Measurements from ENCODE around the gene R3HDM2. TPM values are rescaled to one million over a fixed set of nuclear protein-coding genes. Genes with fewer than 3 reads are reported as not detected.

The R3HDM2 gene
- total and polyA plus RNA-seq, 2 of the 13 experiments (the other 11 are each of a cell fraction or from before 2014, with no cell fraction given): 11.1 to 23.5 TPM

GRCh38 chr12:57452937-57453509 lies 22.2 kb upstream of the R3HDM2 start (continued):
- TF ChIP-seq NR2F6 (IDR thresholded peaks at IDR 0.05) (no peak), NR2F6 (CRISPR knock-in tag; IDR thresholded peaks at IDR 0.05) (0 out of 2 replicates have a peak, but pooled peaks have one; percentile 29), ZNF546 (CRISPR knock-in tag; conservative IDR thresholded peaks at IDR 0.05) (no peak), TSC22D2 (CRISPR knock-in tag; IDR thresholded peaks at IDR 0.05; ENCODE audit: borderline replicate concordance) (0 out of 2 replicates have a peak, but pooled peaks have one; percentile 31), SALL1 (CRISPR knock-in tag; IDR thresholded peaks at IDR 0.05) (peak; percentile 52; the same call in 1 of the 2 replicates), ONECUT2 (CRISPR knock-in tag; IDR thresholded peaks at IDR 0.05) (no peak), ELF3 (CRISPR knock-in tag; IDR thresholded peaks at IDR 0.05) (0 out of 2 replicates have a peak, but pooled peaks have one; percentile 19), MIXL1 (CRISPR knock-in tag; IDR thresholded peaks at IDR 0.05) (peak; percentile 55), LRRFIP1 (CRISPR knock-in tag; conservative IDR thresholded peaks at IDR 0.05) (no peak), HOXD1 (CRISPR knock-in tag; IDR thresholded peaks at IDR 0.05) (no peak), TRIM24 (CRISPR knock-in tag; IDR thresholded peaks at IDR 0.05) (no peak), ZNF451 (CRISPR knock-in tag; IDR thresholded peaks at IDR 0.05) (0 out of 2 replicates have a peak, but pooled peaks have one; percentile 17), REXO4 (CRISPR knock-in tag; IDR thresholded peaks at IDR 0.05; ENCODE audit: borderline replicate concordance) (no peak), TEAD3 (CRISPR knock-in tag; optimal IDR thresholded peaks at IDR 0.05; ENCODE audit: borderline replicate concordance) (peak; percentile 40), ZNF567 (CRISPR knock-in tag; IDR thresholded peaks at IDR 0.05; ENCODE audit: borderline replicate concordance) (peak; percentile 27; the same call in 1 of the 2 replicates), ZNF619 (CRISPR knock-in tag; IDR thresholded peaks at IDR 0.05) (0 out of 2 replicates have a peak, but pooled peaks have one; percentile 36), ZBTB25 (CRISPR knock-in tag; IDR thresholded peaks at IDR 0.05) (0 out of 2 replicates have a peak, but pooled peaks have one; percentile 40), ZNF605 (CRISPR knock-in tag; IDR thresholded peaks at IDR 0.05) (0 out of 2 replicates have a peak, but pooled peaks have one; percentile 50), TRIM22 (IDR thresholded peaks at IDR 0.05) (no peak), KDM6A (CRISPR knock-in tag; IDR thresholded peaks at IDR 0.05; ENCODE audit: low read depth) (no peak), CEBPG (CRISPR knock-in tag; IDR thresholded peaks at IDR 0.05) (0 out of 2 replicates have a peak, but pooled peaks have one; percentile 12), ZNF101 (CRISPR knock-in tag; IDR thresholded peaks at IDR 0.05; ENCODE audit: borderline replicate concordance, low read depth) (no peak)
- TF ChIP-seq, protein P1, sequence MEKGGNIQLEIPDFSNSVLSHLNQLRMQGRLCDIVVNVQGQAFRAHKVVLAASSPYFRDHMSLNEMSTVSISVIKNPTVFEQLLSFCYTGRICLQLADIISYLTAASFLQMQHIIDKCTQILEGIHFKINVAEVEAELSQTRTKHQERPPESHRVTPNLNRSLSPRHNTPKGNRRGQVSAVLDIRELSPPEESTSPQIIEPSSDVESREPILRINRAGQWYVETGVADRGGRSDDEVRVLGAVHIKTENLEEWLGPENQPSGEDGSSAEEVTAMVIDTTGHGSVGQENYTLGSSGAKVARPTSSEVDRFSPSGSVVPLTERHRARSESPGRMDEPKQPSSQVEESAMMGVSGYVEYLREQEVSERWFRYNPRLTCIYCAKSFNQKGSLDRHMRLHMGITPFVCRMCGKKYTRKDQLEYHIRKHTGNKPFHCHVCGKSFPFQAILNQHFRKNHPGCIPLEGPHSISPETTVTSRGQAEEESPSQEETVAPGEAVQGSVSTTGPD (CRISPR knock-in tag; IDR thresholded peaks at IDR 0.05): no peak
- TF ChIP-seq, protein P2, sequence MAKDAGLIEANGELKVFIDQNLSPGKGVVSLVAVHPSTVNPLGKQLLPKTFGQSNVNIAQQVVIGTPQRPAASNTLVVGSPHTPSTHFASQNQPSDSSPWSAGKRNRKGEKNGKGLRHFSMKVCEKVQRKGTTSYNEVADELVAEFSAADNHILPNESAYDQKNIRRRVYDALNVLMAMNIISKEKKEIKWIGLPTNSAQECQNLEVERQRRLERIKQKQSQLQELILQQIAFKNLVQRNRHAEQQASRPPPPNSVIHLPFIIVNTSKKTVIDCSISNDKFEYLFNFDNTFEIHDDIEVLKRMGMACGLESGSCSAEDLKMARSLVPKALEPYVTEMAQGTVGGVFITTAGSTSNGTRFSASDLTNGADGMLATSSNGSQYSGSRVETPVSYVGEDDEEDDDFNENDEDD (CRISPR knock-in tag; IDR thresholded peaks at IDR 0.05; ENCODE audit: borderline replicate concordance): 0 out of 2 replicates have a peak, but pooled peaks have one; percentile 26
- TF ChIP-seq, protein P3, sequence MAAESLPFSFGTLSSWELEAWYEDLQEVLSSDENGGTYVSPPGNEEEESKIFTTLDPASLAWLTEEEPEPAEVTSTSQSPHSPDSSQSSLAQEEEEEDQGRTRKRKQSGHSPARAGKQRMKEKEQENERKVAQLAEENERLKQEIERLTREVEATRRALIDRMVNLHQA (CRISPR knock-in tag; IDR thresholded peaks at IDR 0.05): no peak
